GM12801 (cell line): ENCODE results near the gene EFNA5.

Experiments
- TF ChIP-seq, protein P1 (sequence below): IDR thresholded peaks from one replicate; pipeline ENCODE4 v1.5.1; 2011; ENCODE audit warnings: control low read depth; ENCODE audit not compliant: insufficient read length; ENCODE audit errors: extremely low read depth

Gene EFNA5

DNA sequence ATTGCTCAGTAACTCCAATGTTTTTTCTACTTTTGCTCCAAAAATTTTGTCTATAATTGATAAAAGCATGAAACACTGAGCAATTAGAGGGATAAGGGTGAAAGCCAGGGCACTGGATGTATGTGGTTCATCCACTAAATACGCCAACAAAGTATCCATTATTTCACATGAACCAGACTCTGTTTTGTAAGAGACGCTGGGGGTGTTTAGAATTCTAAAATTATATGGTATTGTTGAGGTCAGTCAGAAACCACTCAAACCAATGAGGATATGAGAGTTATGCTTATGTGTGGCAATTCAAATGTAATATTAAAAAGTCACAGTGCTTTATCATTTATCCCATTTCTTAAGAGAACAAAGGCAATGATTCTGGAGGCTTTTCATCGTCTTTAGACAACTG lies 220.2 kb downstream of the EFNA5 start:
- TF ChIP-seq, protein P1, sequence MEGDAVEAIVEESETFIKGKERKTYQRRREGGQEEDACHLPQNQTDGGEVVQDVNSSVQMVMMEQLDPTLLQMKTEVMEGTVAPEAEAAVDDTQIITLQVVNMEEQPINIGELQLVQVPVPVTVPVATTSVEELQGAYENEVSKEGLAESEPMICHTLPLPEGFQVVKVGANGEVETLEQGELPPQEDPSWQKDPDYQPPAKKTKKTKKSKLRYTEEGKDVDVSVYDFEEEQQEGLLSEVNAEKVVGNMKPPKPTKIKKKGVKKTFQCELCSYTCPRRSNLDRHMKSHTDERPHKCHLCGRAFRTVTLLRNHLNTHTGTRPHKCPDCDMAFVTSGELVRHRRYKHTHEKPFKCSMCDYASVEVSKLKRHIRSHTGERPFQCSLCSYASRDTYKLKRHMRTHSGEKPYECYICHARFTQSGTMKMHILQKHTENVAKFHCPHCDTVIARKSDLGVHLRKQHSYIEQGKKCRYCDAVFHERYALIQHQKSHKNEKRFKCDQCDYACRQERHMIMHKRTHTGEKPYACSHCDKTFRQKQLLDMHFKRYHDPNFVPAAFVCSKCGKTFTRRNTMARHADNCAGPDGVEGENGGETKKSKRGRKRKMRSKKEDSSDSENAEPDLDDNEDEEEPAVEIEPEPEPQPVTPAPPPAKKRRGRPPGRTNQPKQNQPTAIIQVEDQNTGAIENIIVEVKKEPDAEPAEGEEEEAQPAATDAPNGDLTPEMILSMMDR: no peak

DNA sequence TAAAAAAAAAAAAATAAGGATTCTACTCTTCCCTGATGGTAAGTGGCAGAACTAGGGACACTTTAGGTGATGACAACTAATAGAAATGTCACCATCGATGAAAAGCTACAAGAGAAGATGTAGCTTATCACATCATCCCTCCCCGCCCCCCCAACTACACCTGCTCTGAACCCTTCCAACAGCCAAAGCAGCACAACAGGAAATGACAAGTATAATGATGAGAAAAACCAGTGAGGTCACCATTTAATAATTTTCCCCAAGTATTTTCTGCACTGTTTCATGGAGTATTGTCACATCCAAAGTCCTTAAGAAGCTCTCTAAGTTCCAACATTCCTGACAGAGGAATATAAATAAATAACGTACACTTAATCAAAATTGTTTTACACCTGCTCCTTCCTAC lies 221.4 kb downstream of the EFNA5 start:
- TF ChIP-seq, protein P1: no peak

DNA sequence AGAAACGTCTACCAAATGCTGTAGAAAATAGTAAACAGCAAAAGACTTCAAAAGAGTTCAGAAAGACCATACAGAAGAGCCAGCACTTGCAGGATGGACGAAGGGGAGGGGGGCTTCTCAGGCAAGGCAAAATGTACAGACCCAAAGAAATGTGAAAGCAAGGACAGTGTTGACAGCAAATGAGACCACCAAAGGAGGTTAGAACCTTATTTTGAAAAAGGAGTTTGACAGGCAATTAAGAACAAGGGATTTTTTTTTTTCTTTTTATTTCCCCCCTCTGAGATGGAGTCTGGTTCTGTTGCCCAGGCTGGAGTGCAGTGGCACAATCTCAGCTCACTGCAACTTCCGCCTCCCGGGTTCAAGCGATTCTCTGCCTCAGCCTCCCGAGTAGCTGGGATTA lies 223.2 kb downstream of the EFNA5 start:
- TF ChIP-seq, protein P1: no peak

DNA sequence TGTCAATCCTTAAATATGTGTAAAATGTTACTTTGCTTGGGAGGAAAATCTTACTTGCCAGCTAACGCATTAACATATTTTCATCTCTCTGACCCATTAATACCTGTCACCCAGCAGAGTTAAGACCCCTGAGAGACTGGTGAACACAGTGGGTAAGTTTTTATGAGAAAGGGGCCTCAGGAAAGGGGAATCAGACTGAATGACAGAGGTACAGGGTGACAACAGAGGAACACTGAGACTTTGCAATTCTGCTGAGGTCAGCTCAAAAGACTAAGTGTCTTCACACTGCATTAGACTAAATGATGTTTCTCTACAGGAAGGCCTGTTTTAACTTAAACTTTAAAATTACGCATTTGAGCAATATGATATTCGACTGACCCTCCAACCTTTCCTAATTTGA lies 223.8 kb downstream of the EFNA5 start:
- TF ChIP-seq, protein P1: no peak

DNA sequence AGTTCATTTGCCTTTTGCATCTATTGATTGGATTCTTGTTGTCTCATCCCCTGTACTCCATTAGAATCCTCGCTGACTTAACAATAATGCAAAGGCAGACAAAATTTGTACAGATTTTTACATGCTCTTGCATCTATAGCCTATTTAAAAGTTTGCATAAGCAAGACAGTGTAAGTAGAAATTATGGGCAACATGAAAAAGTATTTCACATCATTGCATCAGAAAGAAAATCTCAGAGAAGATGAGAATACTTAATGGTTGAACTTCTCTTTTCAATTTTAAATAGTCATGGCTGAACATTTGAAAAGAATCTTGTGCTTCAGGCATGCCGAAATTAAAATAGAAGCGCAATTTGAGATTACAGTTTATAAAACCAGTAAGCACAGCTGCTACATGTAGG lies 226.4 kb downstream of the EFNA5 start:
- TF ChIP-seq, protein P1: no peak

DNA sequence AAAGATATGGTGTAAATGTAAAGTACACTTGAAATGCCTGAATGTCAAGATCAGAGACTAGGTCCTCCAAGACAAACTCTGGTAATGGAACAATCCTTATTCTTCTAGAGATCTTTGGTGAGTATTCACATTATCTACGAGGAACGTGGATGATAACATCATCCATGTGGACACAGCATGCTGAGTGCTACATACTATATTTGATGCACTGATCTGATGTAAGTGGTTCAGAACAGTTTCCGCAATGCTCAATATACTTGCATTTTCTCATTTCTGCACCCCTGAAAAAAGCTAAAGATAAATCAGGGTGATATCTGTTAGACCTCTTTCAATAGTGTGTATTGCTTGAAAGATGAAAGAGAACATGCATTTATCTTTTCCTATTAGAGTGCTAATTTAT lies 226.8 kb downstream of the EFNA5 start:
- TF ChIP-seq, protein P1: no peak

DNA sequence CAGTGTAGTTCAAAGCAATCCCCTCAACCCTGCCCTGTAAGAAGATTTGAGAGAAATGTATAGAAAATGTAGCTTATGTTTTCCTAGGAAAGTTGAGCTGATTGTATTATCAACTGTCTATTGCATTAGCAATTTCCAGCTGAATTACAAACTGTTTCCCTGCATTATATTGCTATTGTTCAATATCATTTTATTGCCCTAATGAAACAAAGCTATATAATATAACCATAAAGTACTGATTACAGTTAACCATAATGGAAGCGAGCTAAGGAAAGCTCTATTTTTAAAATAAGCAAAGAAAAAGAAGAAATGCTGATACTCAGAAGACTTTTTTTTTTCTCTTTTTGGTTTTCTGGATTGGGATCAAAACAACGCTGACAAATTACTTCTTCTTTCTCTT lies 228.3 kb downstream of the EFNA5 start:
- TF ChIP-seq, protein P1: no peak

DNA sequence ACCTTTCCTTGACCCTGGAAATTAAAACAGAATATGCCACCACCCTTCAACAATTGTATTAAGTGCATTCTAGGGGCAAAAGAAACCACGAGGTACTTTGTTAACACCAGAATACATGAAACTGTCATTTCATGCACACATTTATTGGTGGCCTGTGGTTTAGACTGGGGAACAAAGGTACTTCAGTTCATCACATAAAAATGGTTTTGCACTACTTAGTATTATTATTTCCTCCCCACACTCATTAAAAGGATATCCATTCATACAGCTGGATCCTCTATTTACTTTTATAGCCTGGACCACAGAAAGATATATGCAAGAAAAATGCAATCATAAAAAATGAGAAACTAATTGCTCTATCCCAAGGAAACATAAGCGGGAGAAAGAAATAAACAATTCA lies 230.9 kb downstream of the EFNA5 start:
- TF ChIP-seq, protein P1: no peak
